Measurements from ENCODE around the gene LSP1.

GRCh38 chr11:1932105-1932480, 79.2 kb downstream of the LSP1 start:
- TF ChIP-seq YY1 (IDR thresholded peaks at IDR 0.05) = no peak
- no peak for TF ChIP-seq CTCF (IDR thresholded peaks at IDR 0.05; ENCODE audit: low read depth, low read length, missing input control)
- TF ChIP-seq MAX (IDR thresholded peaks at IDR 0.05) = no peak
- no peak for TF ChIP-seq TAF1 (conservative IDR thresholded peaks at IDR 0.05)
- no peak for TF ChIP-seq GABPA (IDR thresholded peaks at IDR 0.05 in 1 of 2, conservative IDR thresholded peaks at IDR 0.05 in 1 of 2)

Measured in liver (tissue), 3 donors.